Endothelial cell of umbilical vein (primary cell): ENCODE data around the gene CELF2.

Experiments
- CTCF ChIP-seq, 2 donors: IDR thresholded peaks; 1 replicate in 1 of 2; 2 replicates in 1 of 2; pipeline ENCODE4 v1.5.1; 2011; ENCODE audit warnings: low read length in 2 of 2, mild to moderate bottlenecking in 2 of 2, moderate library complexity in 2 of 2, control low read depth in 1 of 2, inconsistent platforms in 1 of 2, low read depth in 1 of 2; ENCODE audit not compliant: insufficient read depth in 1 of 2; ENCODE audit errors: extremely low read depth in 1 of 2
- FOS ChIP-seq: IDR thresholded peaks from 2 replicates; pipeline ENCODE4 v1.6.1; 2011; ENCODE audit warnings: mild to moderate bottlenecking, low read length, moderate library complexity, borderline replicate concordance; ENCODE audit not compliant: insufficient read depth
- JUN ChIP-seq: IDR thresholded peaks from 2 replicates; pipeline ENCODE4 v1.6.1; 2011; ENCODE audit warnings: borderline replicate concordance, low read depth; ENCODE audit not compliant: insufficient read length, insufficient read depth
- POLR2A ChIP-seq: IDR thresholded peaks from 2 replicates; pipeline ENCODE4 v1.6.1; 2012; ENCODE audit warnings: low read depth, mild to moderate bottlenecking, control low read depth, low read length
- POLR2AphosphoS5 ChIP-seq: IDR thresholded peaks from 2 replicates; pipeline ENCODE4 v1.6.1; 2012; ENCODE audit warnings: low read depth, mild to moderate bottlenecking, control low read depth, low read length, moderate library complexity; ENCODE audit not compliant: insufficient read depth

- TF ChIP-seq JUN (no peak), CTCF (IDR thresholded peaks at IDR 0.05; ENCODE audit: extremely low read depth in 1 of 2, insufficient read depth in 1 of 2, low read depth in 1 of 2, low read length in 2 of 2) (no peak), FOS (no peak), POLR2A (no peak), POLR2AphosphoS5 (no peak)
These were observed 102.2 kb downstream of the CELF2 start for GRCh38 chr10:11119843-11120242.
